ENCODE measurements around the gene MID1IP1. TPM values are rescaled to one million over a fixed set of nuclear protein-coding genes. Genes with fewer than 3 reads are reported as not detected.

The MID1IP1 gene
- total and polyA plus RNA-seq, 2 of the 13 experiments (the other 11 are each of a cell fraction or from before 2014, with no cell fraction given) = 35.7 to 36.1 TPM

DNA sequence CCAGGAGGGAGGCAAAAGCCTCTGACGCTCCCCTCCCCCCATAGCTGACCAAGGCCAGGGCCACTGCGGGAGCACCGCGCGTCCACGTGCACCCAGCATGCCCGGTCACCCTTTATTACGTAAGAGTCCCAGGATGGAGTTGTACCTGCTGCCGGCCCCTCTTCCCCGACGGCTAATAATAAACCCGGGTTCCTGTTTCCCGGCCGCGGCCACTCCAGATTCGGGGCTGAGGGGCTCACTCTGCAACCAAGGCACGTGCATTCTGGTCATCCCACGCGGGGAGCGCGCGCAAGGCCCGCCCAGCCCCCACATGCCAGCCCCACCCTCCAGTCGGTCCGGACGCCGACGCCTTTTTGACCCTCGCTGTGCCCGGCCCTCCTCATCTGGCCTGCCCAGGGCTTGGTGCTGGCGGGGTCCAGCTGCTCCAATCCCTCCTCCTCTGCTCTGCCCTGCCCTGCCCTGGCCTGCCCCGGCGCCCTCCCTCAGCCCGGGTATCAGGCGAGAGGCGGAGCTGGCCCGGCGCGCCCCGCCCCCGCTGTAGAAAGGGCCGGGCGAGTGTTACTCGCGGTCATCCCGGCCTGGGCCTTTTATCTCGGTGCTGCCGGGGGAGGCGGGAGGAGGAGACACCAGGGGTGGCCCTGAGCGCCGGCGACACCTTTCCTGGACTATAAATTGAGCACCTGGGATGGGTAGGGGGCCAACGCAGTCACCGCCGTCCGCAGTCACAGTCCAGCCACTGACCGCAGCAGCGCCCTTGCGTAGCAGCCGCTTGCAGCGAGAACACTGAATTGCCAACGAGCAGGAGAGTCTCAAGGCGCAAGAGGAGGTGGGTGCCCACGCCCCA lies 2.6 kb downstream of the MID1IP1 start (continued):
- TF ChIP-seq, protein P1, sequence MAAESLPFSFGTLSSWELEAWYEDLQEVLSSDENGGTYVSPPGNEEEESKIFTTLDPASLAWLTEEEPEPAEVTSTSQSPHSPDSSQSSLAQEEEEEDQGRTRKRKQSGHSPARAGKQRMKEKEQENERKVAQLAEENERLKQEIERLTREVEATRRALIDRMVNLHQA (CRISPR knock-in tag; IDR thresholded peaks at IDR 0.05) = no peak
- TF ChIP-seq ZNF879 (CRISPR knock-in tag; IDR thresholded peaks at IDR 0.05) = 0 out of 2 replicates have a peak, but pooled peaks have one; percentile 23
- TF ChIP-seq TMF1 (CRISPR knock-in tag; IDR thresholded peaks at IDR 0.05; ENCODE audit: low read depth) = no peak; the same call in 1 of the 2 replicates
- no peak for TF ChIP-seq MBNL3 (CRISPR knock-in tag; conservative IDR thresholded peaks at IDR 0.05)
- TF ChIP-seq ZNF282 (IDR thresholded peaks at IDR 0.05; ENCODE audit: partially characterized antibody) = no peak
- peak; percentile 66 for TF ChIP-seq SKI (IDR thresholded peaks at IDR 0.05; ENCODE audit: partially characterized antibody)
- no peak for TF ChIP-seq EZH2 (conservative IDR thresholded peaks at IDR 0.05; ENCODE audit: low read depth, low read length)
- TF ChIP-seq, protein P2, sequence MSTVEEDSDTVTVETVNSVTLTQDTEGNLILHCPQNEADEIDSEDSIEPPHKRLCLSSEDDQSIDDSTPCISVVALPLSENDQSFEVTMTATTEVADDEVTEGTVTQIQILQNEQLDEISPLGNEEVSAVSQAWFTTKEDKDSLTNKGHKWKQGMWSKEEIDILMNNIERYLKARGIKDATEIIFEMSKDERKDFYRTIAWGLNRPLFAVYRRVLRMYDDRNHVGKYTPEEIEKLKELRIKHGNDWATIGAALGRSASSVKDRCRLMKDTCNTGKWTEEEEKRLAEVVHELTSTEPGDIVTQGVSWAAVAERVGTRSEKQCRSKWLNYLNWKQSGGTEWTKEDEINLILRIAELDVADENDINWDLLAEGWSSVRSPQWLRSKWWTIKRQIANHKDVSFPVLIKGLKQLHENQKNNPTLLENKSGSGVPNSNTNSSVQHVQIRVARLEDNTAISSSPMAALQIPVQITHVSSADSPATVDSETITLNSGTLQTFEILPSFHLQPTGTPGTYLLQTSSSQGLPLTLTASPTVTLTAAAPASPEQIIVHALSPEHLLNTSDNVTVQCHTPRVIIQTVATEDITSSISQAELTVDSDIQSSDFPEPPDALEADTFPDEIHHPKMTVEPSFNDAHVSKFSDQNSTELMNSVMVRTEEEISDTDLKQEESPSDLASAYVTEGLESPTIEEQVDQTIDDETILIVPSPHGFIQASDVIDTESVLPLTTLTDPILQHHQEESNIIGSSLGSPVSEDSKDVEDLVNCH (CRISPR knock-in tag; IDR thresholded peaks at IDR 0.05) = no peak
- TF ChIP-seq HMG20B (CRISPR knock-in tag; conservative IDR thresholded peaks at IDR 0.05) = no peak
- TF ChIP-seq, protein P3, sequence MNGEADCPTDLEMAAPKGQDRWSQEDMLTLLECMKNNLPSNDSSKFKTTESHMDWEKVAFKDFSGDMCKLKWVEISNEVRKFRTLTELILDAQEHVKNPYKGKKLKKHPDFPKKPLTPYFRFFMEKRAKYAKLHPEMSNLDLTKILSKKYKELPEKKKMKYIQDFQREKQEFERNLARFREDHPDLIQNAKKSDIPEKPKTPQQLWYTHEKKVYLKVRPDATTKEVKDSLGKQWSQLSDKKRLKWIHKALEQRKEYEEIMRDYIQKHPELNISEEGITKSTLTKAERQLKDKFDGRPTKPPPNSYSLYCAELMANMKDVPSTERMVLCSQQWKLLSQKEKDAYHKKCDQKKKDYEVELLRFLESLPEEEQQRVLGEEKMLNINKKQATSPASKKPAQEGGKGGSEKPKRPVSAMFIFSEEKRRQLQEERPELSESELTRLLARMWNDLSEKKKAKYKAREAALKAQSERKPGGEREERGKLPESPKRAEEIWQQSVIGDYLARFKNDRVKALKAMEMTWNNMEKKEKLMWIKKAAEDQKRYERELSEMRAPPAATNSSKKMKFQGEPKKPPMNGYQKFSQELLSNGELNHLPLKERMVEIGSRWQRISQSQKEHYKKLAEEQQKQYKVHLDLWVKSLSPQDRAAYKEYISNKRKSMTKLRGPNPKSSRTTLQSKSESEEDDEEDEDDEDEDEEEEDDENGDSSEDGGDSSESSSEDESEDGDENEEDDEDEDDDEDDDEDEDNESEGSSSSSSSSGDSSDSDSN (CRISPR knock-in tag; IDR thresholded peaks at IDR 0.05) = peak; percentile 45
- 0 out of 2 replicates have a peak, but pooled peaks have one; percentile 24 for TF ChIP-seq KDM6A (CRISPR knock-in tag; IDR thresholded peaks at IDR 0.05; ENCODE audit: low read depth)
- TF ChIP-seq AGO1 (IDR thresholded peaks at IDR 0.05; ENCODE audit: low read depth, low read length, poor library complexity, severe bottlenecking) = peak; percentile 52
- TF ChIP-seq POLR2G (IDR thresholded peaks at IDR 0.05; ENCODE audit: low read depth, low read length) = peak; percentile 91
- TF ChIP-seq SP4 (CRISPR knock-in tag; IDR thresholded peaks at IDR 0.05) = no peak; the same call in 1 of the 2 replicates
- TF ChIP-seq, protein P4, sequence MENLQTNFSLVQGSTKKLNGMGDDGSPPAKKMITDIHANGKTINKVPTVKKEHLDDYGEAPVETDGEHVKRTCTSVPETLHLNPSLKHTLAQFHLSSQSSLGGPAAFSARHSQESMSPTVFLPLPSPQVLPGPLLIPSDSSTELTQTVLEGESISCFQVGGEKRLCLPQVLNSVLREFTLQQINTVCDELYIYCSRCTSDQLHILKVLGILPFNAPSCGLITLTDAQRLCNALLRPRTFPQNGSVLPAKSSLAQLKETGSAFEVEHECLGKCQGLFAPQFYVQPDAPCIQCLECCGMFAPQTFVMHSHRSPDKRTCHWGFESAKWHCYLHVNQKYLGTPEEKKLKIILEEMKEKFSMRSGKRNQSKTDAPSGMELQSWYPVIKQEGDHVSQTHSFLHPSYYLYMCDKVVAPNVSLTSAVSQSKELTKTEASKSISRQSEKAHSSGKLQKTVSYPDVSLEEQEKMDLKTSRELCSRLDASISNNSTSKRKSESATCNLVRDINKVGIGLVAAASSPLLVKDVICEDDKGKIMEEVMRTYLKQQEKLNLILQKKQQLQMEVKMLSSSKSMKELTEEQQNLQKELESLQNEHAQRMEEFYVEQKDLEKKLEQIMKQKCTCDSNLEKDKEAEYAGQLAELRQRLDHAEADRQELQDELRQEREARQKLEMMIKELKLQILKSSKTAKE (CRISPR knock-in tag; IDR thresholded peaks at IDR 0.05; ENCODE audit: borderline replicate concordance) = peak; percentile 87
- peak; percentile 36; the same call in 1 of the 2 replicates for TF ChIP-seq MED13 (CRISPR knock-in tag; IDR thresholded peaks at IDR 0.05)
- TF ChIP-seq JDP2 (CRISPR knock-in tag; IDR thresholded peaks at IDR 0.05; ENCODE audit: borderline replicate concordance) = no peak
- peak; percentile 14; the same call in 1 of the 2 replicates for TF ChIP-seq ELF3 (CRISPR knock-in tag; IDR thresholded peaks at IDR 0.05)
- peak; percentile 67; the same call in 1 of the 2 replicates for TF ChIP-seq TBX3 (IDR thresholded peaks at IDR 0.05; ENCODE audit: borderline replicate concordance)
- TF ChIP-seq, protein P5, sequence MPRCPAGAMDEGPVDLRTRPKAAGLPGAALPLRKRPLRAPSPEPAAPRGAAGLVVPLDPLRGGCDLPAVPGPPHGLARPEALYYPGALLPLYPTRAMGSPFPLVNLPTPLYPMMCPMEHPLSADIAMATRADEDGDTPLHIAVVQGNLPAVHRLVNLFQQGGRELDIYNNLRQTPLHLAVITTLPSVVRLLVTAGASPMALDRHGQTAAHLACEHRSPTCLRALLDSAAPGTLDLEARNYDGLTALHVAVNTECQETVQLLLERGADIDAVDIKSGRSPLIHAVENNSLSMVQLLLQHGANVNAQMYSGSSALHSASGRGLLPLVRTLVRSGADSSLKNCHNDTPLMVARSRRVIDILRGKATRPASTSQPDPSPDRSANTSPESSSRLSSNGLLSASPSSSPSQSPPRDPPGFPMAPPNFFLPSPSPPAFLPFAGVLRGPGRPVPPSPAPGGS (CRISPR knock-in tag; IDR thresholded peaks at IDR 0.05) = 0 out of 2 replicates have a peak, but pooled peaks have one; percentile 15
